Mucosa of rectum (tissue), 2 donors: ENCODE data around the gene TRIM14.
A peak's percentile ranks its signal among the peaks of the same experiment; 100 is the strongest.
"Not testable (repeated sequence)": the region's sequence is repeated elsewhere in the genome, so short reads cannot be mapped to it uniquely, and the experiment has no call there.

Experiments used
- H3K27ac ChIP-seq, 2 donors: one replicate each; pipeline ENCODE4 v1.7.0; 2013; ENCODE audit warnings: inconsistent platforms in 2 of 2, low read depth in 2 of 2, low read length in 2 of 2
- H3K27me3 ChIP-seq, 2 donors: one replicate each; pipeline ENCODE4 v1.7.0; 2013; ENCODE audit warnings: low read length in 2 of 2; ENCODE audit not compliant: control insufficient read depth in 2 of 2, insufficient read depth in 2 of 2
- H3K36me3 ChIP-seq, 2 donors: one replicate each; pipeline ENCODE4 v1.7.0; 2013; ENCODE audit warnings: low read length in 2 of 2; ENCODE audit not compliant: control insufficient read depth in 2 of 2, insufficient read depth in 2 of 2
- H3K4me1 ChIP-seq, 2 donors: one replicate each; pipeline ENCODE4 v1.7.0; 2013; ENCODE audit warnings: low read length in 2 of 2, mild to moderate bottlenecking in 1 of 2; ENCODE audit not compliant: control insufficient read depth in 2 of 2, insufficient read depth in 2 of 2
- H3K4me3 ChIP-seq, 2 donors: one replicate each; pipeline ENCODE4 v1.7.0; 2013; ENCODE audit warnings: low read length in 2 of 2
- H3K9ac ChIP-seq, 2 donors: one replicate each; pipeline ENCODE4 v1.7.0; 2013; ENCODE audit warnings: low read length in 2 of 2, low read depth in 1 of 2, mild to moderate bottlenecking in 1 of 2
- H3K9me3 ChIP-seq, 2 donors: one replicate each; pipeline ENCODE4 v1.7.0; 2013; ENCODE audit warnings: low read length in 2 of 2; ENCODE audit not compliant: control insufficient read depth in 2 of 2
- donor health status: healthy.
- donor health status: Normal muscosa, but diverticular disease.

The TRIM14 gene

DNA sequence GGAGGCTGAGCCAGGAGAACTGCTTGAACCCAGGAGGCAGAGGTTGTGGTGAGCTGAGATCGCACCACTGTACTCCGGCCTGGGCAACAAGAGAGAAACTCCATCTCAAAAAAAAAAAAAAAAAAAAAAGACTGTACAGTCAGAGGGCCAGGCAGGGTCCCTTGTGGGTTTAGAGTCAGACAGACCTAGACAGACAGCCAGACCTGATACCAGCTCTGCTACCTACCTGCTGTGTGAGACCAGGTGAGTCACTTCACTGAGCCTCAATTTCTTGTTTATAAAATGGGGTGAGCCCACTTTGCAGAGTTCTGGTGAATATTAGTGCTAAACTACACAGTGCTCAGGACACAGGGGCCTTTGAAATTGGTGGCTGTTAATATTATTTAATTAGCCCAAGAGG is 19.7 kb downstream of the TRIM14 start:
- Histone ChIP-seq H3K9ac (peak overlapping the region in 1 of 2 donors; percentile 47), H3K27me3 (no peaks in the 10 kb centered on the region), H3K27ac (peak overlapping the region in 1 of 2 donors; percentile 48), H3K36me3 (peaks cover 23 to 35% of the 10 kb centered on the region in 2 donors), H3K4me1 (peaks cover 6 to 13% of the 10 kb centered on the region in 2 donors), H3K4me3 (no peak overlapping the region), H3K9me3 (no peaks in the 10 kb centered on the region)

DNA sequence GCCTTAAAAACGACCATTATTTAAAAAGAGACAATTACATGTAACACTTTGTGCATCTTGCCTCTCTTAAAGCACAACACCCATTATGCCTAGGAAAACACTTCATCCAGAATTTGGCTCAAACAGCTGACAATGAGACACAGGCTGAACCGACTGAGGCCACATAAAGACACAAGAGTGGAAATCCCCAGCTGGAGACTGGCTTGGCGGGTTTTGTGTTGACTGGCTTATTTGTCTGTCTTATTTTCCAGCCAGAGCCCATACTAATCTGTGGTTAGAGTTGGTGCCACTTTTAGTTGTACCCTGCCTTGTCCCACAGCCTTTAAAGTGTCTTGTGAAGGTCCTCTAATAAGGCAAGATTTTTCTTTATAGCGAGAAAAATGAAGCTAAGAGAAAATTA is 21.2 kb downstream of the TRIM14 start:
- Histone ChIP-seq H3K36me3 (peaks cover 28 to 43% of the 10 kb centered on the region in 2 donors), H3K9ac (no peak overlapping the region), H3K9me3 (no peaks in the 10 kb centered on the region), H3K4me1 (peaks cover 6 to 17% of the 10 kb centered on the region in 2 donors), H3K4me3 (no peak overlapping the region), H3K27ac (no peak overlapping the region), H3K27me3 (no peaks in the 10 kb centered on the region)

DNA sequence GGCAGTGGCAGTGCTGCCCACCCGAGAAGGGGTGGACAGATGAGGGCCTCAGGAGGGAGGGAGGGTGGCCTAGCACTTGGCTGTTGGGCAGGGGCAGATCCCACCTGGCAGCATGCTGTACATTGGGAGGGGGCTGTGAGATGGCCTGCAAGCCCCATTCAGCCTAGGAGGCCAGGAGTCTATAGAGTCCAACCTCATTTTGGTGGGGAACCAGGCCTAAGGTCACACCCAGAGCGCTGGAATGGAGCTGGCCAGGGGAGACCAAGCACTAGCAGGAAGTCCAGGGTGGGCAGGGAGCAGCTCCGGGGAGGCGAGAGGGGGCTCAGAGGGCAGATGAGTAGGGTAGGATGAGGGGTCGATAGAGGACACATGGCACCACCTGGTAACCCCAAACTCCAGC is 22.9 kb downstream of the TRIM14 start:
- Histone ChIP-seq H3K4me3 (no peak overlapping the region), H3K36me3 (peaks cover 28 to 46% of the 10 kb centered on the region in 2 donors), H3K27me3 (no peaks in the 10 kb centered on the region), H3K27ac (no peak overlapping the region), H3K4me1 (peaks cover 3 to 17% of the 10 kb centered on the region in 2 donors), H3K9me3 (no peaks in the 10 kb centered on the region), H3K9ac (no peak overlapping the region)

DNA sequence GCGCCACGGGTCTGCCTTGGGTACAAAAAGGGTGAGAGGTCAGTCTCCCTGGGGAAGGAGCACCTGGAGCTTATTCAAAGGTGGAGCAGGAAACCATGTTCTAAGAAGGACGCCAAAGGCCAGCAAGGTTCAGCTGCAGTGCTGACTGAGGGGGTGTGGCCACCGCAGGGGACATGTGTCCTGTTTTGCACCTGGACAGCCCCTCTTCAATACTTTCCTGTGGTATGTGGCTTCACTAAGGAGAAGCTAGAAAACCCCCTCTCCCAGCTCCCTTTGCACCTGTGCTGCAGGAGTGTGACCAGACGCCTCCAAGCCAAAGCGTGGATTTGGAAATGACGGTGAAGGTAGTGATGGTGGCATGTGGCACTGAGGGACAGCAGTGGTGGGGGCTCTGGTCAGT is 23.6 kb downstream of the TRIM14 start:
- Histone ChIP-seq H3K9me3 (no peaks in the 10 kb centered on the region), H3K27me3 (no peaks in the 10 kb centered on the region), H3K9ac (no peak overlapping the region), H3K4me1 (peaks cover 3 to 15% of the 10 kb centered on the region in 2 donors), H3K4me3 (no peak overlapping the region), H3K27ac (no peak overlapping the region), H3K36me3 (peaks cover 28 to 46% of the 10 kb centered on the region in 2 donors)

DNA sequence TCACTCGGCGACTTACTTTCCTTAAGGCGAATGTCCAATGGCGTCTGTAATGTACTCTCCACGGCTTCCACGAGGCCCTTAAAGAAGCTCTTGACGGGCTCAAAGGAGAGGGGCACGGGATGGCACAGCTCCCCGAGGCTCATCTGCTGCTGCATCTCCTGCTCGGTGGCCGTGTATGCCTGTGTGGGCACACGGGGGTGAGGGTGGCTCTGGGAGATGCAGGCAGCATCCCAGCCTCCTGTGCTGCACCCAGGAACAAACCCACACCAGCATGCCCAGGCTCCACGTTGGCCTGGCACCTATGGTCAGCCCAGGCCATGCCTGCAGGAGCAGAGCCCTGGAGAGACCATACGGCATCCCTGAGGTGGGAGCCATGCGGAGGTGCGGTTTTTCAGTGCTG is 24.2 kb downstream of the TRIM14 start:
- peaks cover 2 to 10% of the 10 kb centered on the region in 2 donors for H3K4me1 ChIP-seq
- H3K27ac ChIP-seq, result no peak overlapping the region
- H3K36me3 ChIP-seq, result peaks cover 28 to 49% of the 10 kb centered on the region in 2 donors

DNA sequence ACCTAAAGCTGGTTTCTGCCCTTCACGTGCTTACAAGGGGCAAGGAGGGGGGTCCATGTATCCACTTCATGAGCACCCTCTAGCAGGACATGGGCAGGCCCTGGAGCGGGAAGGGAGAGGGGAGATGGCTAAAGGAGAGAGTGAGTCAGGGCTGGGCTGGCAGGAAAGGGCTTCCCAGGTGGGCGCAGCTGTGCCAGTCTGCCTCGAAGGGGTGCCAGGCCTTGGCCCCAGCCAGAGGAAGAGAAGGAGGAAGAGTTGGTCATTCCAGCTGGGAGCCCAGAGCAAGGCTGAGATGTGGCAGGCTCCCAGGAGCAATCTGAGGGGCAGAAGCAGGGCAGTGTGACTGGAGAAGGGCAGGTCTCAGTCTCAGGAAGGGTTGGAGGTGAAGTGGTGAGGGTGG is 24.7 kb downstream of the TRIM14 start:
- H3K4me1 ChIP-seq, result peaks cover 0 to 5% of the 10 kb centered on the region in 2 donors
- H3K27ac ChIP-seq, result no peak overlapping the region
- H3K36me3 ChIP-seq, result peaks cover 28 to 50% of the 10 kb centered on the region in 2 donors
- no peaks in the 10 kb centered on the region for H3K27me3 ChIP-seq
- H3K4me3 ChIP-seq, result no peak overlapping the region
- no peaks in the 10 kb centered on the region for H3K9me3 ChIP-seq
- H3K9ac ChIP-seq, result no peak overlapping the region

More for the DNA sequence above, 24.2 kb downstream of the TRIM14 start:
- Histone ChIP-seq H3K4me3 (no peak overlapping the region), H3K27me3 (no peaks in the 10 kb centered on the region), H3K9ac (no peak overlapping the region), H3K9me3 (no peaks in the 10 kb centered on the region)

DNA sequence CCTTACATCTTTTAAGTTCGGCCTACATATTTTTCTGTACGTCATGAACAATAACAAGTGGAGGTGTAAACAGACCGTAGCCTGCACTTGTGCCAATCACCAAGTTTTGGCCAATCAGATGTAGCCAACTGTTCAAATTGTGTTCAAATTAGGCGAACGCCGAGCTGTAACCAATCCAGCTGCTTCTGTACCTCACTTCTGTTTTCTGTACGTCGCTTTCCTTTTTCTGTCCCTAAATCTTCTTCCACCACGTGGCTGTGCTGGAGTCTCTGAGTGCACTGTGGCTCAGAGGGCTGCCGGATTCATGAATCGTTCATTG is 26.4 kb downstream of the TRIM14 start:
- Histone ChIP-seq H3K4me1 (peaks cover 0 to 4% of the 10 kb centered on the region in 2 donors), H3K9me3 (no peaks in the 10 kb centered on the region), H3K4me3 (no peak overlapping the region), H3K27me3 (no peaks in the 10 kb centered on the region), H3K9ac (no peak overlapping the region), H3K36me3 (peaks cover 20 to 38% of the 10 kb centered on the region in 2 donors), H3K27ac (no peak overlapping the region)

DNA sequence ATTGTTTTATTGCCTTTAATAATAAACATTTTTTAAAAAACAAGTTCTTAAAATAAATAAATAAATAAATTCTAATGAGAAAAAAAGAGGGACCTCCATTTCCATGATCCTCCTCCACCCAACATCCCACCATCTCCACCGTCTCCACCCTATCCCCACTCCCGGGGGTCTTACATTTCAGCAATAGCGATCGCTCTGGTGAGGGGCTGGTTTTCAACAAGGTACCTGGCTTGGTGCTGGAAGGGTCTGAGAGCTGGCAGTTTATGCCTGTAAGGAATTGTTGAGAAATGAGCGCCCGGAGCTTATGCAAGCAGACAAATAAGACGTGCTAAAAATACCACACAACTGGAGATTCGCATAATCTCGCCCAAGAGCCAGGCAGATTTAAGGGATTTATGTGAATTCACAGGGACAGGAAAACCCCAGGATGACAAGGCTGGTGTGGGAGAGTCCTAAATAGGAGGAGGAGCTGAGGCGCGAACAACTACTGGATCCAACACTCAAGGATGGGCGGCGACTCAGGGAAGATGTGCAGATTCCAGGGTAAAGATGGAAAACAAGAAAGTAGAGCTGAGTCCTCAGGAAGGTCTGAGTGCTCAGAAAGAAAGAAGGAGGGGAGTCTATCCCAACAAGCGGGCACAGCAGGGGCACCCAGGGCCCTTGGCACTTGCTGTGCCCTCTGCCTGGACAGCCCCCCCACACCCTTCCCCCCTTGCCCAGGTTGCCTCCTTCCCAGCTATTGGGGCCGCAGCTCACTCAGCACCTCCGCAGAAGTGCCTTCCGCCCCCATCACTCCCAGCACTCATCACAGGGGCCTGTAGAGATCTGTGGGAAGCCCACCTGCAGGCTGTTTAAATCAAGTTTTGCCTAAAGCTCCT is 27.0 kb downstream of the TRIM14 start:
- peaks cover 0 to 4% of the 10 kb centered on the region in 2 donors for H3K4me1 ChIP-seq
- no peaks in the 10 kb centered on the region for H3K27me3 ChIP-seq
- H3K36me3 ChIP-seq, result peaks cover 16 to 33% of the 10 kb centered on the region in 2 donors
- no peak overlapping the region for H3K4me3 ChIP-seq
- H3K27ac ChIP-seq, result no peak overlapping the region
- H3K9me3 ChIP-seq, result no peaks in the 10 kb centered on the region
- no peak overlapping the region for H3K9ac ChIP-seq

DNA sequence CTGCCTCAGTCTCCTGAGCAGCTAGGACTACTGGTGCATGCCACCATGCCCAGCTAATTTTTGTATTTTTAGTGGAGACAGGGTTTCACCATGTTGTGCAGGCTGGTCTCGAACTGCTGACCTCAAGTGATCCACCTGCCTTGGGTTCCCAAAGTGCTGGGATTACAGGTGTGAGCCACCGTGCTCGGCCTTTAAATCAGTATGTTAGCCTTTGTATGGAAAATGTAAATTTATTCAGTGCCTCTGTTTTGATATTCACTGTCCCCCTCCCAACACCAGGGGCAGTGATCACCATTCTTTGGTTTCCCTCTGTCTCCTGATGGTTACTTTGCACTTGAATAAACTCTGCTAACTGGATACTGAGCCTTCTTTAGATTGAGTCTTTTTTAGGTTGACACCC is 28.3 kb downstream of the TRIM14 start:
- not testable (repeated sequence) for H3K4me1 ChIP-seq, H3K4me3 ChIP-seq, H3K27me3 ChIP-seq, H3K9ac ChIP-seq, H3K27ac ChIP-seq, H3K9me3 ChIP-seq
- H3K36me3 ChIP-seq, result peaks cover 17 to 38% of the 10 kb centered on the region in 2 donors

DNA sequence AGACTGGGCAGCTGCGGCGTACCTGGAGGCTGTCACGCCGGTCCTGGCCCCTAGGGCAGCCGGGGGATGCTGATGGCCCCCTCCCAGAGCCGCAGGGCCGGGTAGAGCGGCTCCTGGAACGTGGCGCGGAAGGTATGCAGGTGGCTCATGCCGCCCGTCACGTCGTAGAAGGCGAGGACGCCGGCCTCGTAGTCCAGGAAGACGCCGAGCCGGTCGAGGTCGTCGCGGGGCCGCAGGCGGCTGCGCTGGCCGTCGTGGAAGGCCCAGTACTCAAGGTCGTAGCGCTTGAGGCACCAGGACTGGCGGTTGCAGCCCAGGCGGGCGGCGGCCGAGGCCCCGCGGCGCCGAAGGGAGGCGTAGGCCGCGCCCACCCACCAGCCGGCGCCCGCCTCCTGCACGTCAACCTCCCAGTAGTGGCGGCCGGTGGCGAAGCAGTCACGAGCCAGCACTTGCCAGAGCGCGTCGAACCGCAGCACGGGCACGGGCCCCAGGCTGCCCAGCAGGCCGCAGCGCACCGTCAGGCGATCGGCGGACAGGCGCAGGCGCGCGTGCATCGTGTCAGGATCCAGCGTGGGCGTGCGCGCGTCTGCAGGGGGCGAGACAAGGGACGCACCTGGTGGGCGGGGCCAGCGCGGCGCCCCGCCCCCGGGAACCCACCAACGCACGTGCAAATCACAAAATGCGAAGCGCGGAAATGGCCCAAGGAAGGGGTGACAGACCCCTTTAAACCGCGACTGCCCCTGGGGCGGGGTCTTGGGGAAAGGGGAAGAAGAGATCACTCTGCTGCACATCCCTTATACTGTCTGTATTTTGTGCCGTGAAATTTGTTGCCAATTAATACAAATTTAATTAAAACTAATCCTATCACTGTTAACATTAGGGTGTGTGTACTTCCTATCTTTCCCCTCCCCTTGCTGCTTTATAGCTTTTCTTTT is 31.3 kb downstream of the TRIM14 start:
- no peak overlapping the region for H3K9ac ChIP-seq
- no peak overlapping the region for H3K27ac ChIP-seq
- H3K36me3 ChIP-seq, result peaks cover 34 to 44% of the 10 kb centered on the region in 2 donors
- no peaks in the 10 kb centered on the region for H3K27me3 ChIP-seq
- H3K4me3 ChIP-seq, result peak overlapping the region in 1 of 2 donors; percentile 13
- no peaks in the 10 kb centered on the region for H3K9me3 ChIP-seq
- H3K4me1 ChIP-seq, result peaks cover 8% of the 10 kb centered on the region in 2 donors
